HEK293T (cell line): ENCODE measurements around the gene P3R3URF.

ENCODE experiments used
- BHLHE40 ChIP-seq: fragments of 450-650 bp; IDR thresholded peaks from 2 replicates; pipeline ENCODE4 v1.6.1; 2016; ENCODE audit warnings: mild to moderate bottlenecking, moderate library complexity, borderline replicate concordance
- ELF4 ChIP-seq: fragments of 450-650 bp; IDR thresholded peaks from 2 replicates; pipeline ENCODE4 v1.6.1; 2017; ENCODE audit warnings: antibody characterized with exemption
- FOXA1 ChIP-seq: fragments of 450-650 bp; IDR thresholded peaks from 2 replicates; pipeline ENCODE4 v1.6.1; 2016; ENCODE audit warnings: mild to moderate bottlenecking
- FOXK2 ChIP-seq: fragments of 450-650 bp; IDR thresholded peaks from 2 replicates; pipeline ENCODE4 v1.6.1; 2016; ENCODE audit warnings: mild to moderate bottlenecking
- L3MBTL2 ChIP-seq: fragments of 450-650 bp; conservative IDR thresholded peaks from 2 replicates; pipeline ENCODE4 v1.6.1; 2016; ENCODE audit warnings: mild to moderate bottlenecking
- SUZ12 ChIP-seq: fragments of 450-650 bp; IDR thresholded peaks from 2 replicates; pipeline ENCODE4 v1.6.1; 2016; ENCODE audit warnings: mild to moderate bottlenecking

DNA sequence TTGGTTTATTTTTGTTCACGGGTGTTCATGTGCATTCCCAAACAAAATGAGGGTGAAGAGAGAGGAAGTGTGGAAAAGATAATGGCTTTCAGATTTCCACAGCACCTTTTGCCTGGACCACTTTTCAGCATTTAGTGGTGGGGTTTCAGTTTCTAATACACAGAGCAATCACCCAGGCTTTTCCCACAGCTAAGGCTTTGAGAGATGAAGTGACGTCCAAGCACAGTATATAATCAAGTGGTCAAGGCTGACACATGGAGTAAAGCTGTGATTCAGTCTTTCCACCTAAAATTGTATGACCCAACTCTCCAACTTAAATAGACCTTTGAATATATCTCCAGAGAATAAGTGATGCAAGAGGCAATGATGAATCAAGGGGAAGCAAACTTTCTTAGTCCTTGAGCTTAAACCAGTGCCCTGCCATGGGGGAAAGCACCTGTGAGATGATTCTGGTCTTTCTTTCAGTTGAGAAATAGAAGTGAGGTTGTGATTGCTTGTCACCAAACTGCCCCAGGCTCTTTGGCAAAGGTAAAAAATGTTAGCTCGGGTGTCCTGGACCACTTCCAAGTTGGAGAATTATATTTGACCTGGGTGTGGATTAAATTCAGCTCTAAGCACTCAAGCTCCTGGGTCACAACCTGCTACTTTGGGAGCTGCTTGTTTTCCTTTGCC, 41.5 kb downstream of the P3R3URF start:
- no peak for TF ChIP-seq BHLHE40
- TF ChIP-seq ELF4: no peak
- no peak for TF ChIP-seq FOXK2
- TF ChIP-seq SUZ12: no peak
- TF ChIP-seq FOXA1: no peak
- TF ChIP-seq L3MBTL2: no peak
